Fibroblast of lung (primary cell): Measurements from ENCODE around the gene FGF14.

Experiments
- EZH2 ChIP-seq: IDR thresholded peaks from 2 replicates; pipeline ENCODE4 v1.5.1; 2012; ENCODE audit warnings: low read length, control low read depth, mild to moderate bottlenecking; ENCODE audit errors: missing control alignments
- TF ChIP-seq, protein P1 (sequence below), 2 donors: IDR thresholded peaks in 1 of 2; conservative IDR thresholded peaks in 1 of 2; 1 replicate in 1 of 2; 2 replicates in 1 of 2; pipeline ENCODE4 v1.5.1; 2011 to 2012; ENCODE audit warnings: low read length in 2 of 2, control low read depth in 1 of 2, inconsistent platforms in 1 of 2, low read depth in 1 of 2, mild to moderate bottlenecking in 1 of 2

DNA sequence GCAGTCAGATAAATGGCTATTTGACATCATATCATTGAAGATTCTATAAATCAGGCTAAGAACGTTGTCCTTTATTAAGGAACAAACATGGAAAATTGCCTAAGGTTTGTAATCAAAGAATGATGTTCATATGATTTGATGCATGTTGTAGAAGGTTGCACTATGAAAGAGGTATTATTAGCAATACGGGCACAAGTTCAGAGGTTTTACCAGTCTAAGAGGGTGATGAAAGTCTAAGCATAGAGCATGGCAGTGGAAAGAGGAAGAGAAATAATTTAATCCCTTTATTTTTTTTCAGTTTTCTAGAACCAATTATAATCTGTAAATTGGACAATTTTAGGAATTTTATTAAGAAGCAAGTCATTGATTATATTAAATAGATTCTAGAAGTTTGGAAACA, 450.7 kb downstream of the FGF14 start:
- TF ChIP-seq, protein P1, sequence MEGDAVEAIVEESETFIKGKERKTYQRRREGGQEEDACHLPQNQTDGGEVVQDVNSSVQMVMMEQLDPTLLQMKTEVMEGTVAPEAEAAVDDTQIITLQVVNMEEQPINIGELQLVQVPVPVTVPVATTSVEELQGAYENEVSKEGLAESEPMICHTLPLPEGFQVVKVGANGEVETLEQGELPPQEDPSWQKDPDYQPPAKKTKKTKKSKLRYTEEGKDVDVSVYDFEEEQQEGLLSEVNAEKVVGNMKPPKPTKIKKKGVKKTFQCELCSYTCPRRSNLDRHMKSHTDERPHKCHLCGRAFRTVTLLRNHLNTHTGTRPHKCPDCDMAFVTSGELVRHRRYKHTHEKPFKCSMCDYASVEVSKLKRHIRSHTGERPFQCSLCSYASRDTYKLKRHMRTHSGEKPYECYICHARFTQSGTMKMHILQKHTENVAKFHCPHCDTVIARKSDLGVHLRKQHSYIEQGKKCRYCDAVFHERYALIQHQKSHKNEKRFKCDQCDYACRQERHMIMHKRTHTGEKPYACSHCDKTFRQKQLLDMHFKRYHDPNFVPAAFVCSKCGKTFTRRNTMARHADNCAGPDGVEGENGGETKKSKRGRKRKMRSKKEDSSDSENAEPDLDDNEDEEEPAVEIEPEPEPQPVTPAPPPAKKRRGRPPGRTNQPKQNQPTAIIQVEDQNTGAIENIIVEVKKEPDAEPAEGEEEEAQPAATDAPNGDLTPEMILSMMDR (conservative IDR thresholded peaks at IDR 0.05 in 1 of 2, IDR thresholded peaks at IDR 0.05 in 1 of 2; ENCODE audit: low read depth in 1 of 2, low read length in 2 of 2): no peak
- no peak for TF ChIP-seq EZH2
